ENCODE results near the gene MYBL2. TPM values are rescaled to one million over a fixed set of nuclear protein-coding genes. Genes with fewer than 3 reads are reported as not detected.
A peak's percentile ranks its signal among the peaks of the same experiment; 100 is the strongest.

The MYBL2 gene
- total RNA-seq, 3 donors from 2014 or later (not counting 1 experiment from before 2014, with no cell fraction given): 1.6 to 2.4 (median 1.7) TPM

GRCh38 chr20:43726811-43727338 is 60.0 kb downstream of the MYBL2 start, which contains the start of gene GTSF1L:
Gene GTSF1L (minus strand): TSS chr20:43727002. CDS start chr20:43726694, 308 bp downstream.
- Mint-ChIP-seq H3K4me3 (no peak within 1 kb of the TSS), H3K36me3 (no peaks in the 10 kb centered on the region), H3K9me3 (no peaks in the 10 kb centered on the region), H3K27ac (no peak within 1 kb of the TSS), H3K4me1 (peaks cover 0 to 5% of the 10 kb centered on the region in 2 donors), H3K27me3 (ENCODE audit: low read depth in 2 of 2) (no peaks in the 10 kb centered on the region)
- intact Hi-C loops (cut with micrococcal nuclease): no loop called here
- Histone ChIP-seq H3K9me3 (ENCODE audit: control insufficient read depth, insufficient read depth, low read length) (no peaks in the 10 kb centered on the region), H3K4me3 (ENCODE audit: low read length) (no peak within 1 kb of the TSS), H3K27ac (ENCODE audit: low read length) (no peak within 1 kb of the TSS), H3K4me1 (ENCODE audit: control insufficient read depth, insufficient read depth, low read length) (no peaks in the 10 kb centered on the region), H3K27me3 (ENCODE audit: control insufficient read depth, insufficient read depth, low read length) (no peaks in the 10 kb centered on the region), H3K36me3 (ENCODE audit: control insufficient read depth, insufficient read depth, low read length) (no peaks in the 10 kb centered on the region)
- WGBS (ENCODE audit: insufficient coverage): 89% methylated on average over 11 of the region's 11 CpGs
- TF ChIP-seq CTCF (IDR thresholded peaks at IDR 0.05): no peak
- no peak for DNase-seq
- ATAC-seq: no peak

- Mint-ChIP-seq H3K4me1 (peaks cover 0 to 5% of the 10 kb centered on the region in 2 donors), H3K36me3 (no peaks in the 10 kb centered on the region), H3K27ac (no peak overlapping the region), H3K9me3 (no peaks in the 10 kb centered on the region), H3K27me3 (ENCODE audit: low read depth in 2 of 2) (no peaks in the 10 kb centered on the region), H3K4me3 (no peak overlapping the region)
- ATAC-seq: no peak
- no CpG with 5 or more reads among the region's 1 CpG for WGBS (ENCODE audit: insufficient coverage)
- Histone ChIP-seq H3K4me1 (ENCODE audit: control insufficient read depth, insufficient read depth, low read length) (no peaks in the 10 kb centered on the region), H3K27ac (ENCODE audit: low read length) (no peak overlapping the region), H3K36me3 (ENCODE audit: control insufficient read depth, insufficient read depth, low read length) (no peaks in the 10 kb centered on the region), H3K4me3 (ENCODE audit: low read length) (no peak overlapping the region), H3K9me3 (ENCODE audit: control insufficient read depth, insufficient read depth, low read length) (no peaks in the 10 kb centered on the region), H3K27me3 (ENCODE audit: control insufficient read depth, insufficient read depth, low read length) (no peaks in the 10 kb centered on the region)
- intact Hi-C loops (cut with micrococcal nuclease): no loop called here
- TF ChIP-seq CTCF (IDR thresholded peaks at IDR 0.05): no peak
- peak in 1 of 2 donors; percentile 71 for DNase-seq
Observed at GRCh38 chr20:43727980-43728590, 61.2 kb downstream of the MYBL2 start.

- Histone ChIP-seq H3K4me1 (ENCODE audit: control insufficient read depth, insufficient read depth, low read length) (no peaks in the 10 kb centered on the region), H3K27ac (ENCODE audit: low read length) (no peak overlapping the region), H3K36me3 (ENCODE audit: control insufficient read depth, insufficient read depth, low read length) (no peaks in the 10 kb centered on the region), H3K4me3 (ENCODE audit: low read length) (no peak overlapping the region), H3K27me3 (ENCODE audit: control insufficient read depth, insufficient read depth, low read length) (no peaks in the 10 kb centered on the region), H3K9me3 (ENCODE audit: control insufficient read depth, insufficient read depth, low read length) (no peaks in the 10 kb centered on the region)
- H3K9me3 Mint-ChIP-seq: no peaks in the 10 kb centered on the region
- H3K27ac Mint-ChIP-seq: no peak overlapping the region
- peaks cover 0 to 5% of the 10 kb centered on the region in 2 donors for H3K4me1 Mint-ChIP-seq
- H3K27me3 Mint-ChIP-seq (ENCODE audit: low read depth in 2 of 2): no peaks in the 10 kb centered on the region
- ATAC-seq: no peak
- no peaks in the 10 kb centered on the region for H3K36me3 Mint-ChIP-seq
- H3K4me3 Mint-ChIP-seq: no peak overlapping the region
- no peak for TF ChIP-seq CTCF (IDR thresholded peaks at IDR 0.05)
- DNase-seq: peak in 1 of 2 donors; percentile 31
- 60% methylated on average over 5 of the region's 7 CpGs for WGBS (ENCODE audit: insufficient coverage)
- intact Hi-C loops (cut with micrococcal nuclease): no loop called here
Observed at GRCh38 chr20:43728686-43729255, 61.9 kb downstream of the MYBL2 start.
